Measurements from ENCODE around the gene TLR9.

The TLR9 gene

DNA sequence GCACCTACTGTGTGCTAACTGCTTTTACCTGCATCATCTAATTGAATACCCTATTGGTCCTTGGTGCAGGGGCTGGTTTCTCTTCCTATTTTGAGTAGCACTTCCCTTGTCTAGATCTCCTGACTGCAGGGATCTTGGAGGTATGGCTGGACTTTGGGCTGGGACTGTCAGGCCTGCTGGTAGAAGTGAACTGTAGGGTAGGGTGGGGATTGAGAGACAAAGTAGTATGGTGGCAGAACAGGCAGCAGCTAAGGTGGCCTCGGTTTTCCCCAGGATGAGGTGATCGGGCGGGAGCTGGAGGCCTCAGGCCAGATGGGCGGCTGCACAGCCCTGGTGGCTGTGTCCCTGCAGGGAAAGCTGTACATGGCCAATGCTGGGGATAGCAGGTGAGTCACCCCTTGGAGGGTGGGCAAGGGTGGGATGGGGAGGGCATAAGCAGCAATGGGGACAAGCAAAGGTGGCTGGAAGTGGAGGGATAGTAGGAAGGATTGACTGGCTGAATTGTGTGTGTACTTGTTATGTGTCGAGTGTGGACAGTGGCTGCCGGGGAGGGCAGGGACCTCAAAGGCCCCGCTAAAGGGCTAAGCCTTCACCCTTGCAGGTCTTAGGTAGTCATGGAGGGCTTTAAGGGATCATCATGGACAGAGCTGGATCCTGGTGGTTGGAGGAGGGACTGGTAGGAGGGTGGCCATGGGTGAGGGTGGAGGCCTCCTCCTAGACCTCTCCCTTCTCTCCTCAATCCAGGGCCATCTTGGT lies 22.1 kb upstream of the TLR9 start:
- no peaks in the 10 kb centered on the region for H3K9me3 ChIP-seq (ENCODE audit: control insufficient read depth, insufficient read depth, low read length)
- no peak overlapping the region for H3K9ac ChIP-seq (ENCODE audit: low read depth, low read length)
- peaks cover 4% of the 10 kb centered on the region; the same call in 1 of the 2 replicates for H3K4me1 ChIP-seq (ENCODE audit: control insufficient read depth, insufficient read depth, low read length)
- no peak overlapping the region for H3K4me3 ChIP-seq (ENCODE audit: low read depth, low read length)
- H3K27ac ChIP-seq (ENCODE audit: low read depth, low read length), result no peak overlapping the region
- peaks cover 34% of the 10 kb centered on the region for H3K36me3 ChIP-seq (ENCODE audit: control insufficient read depth, insufficient read depth, low read length)
- peaks cover 33% of the 10 kb centered on the region for H3K27me3 ChIP-seq (ENCODE audit: control insufficient read depth, insufficient read depth, low read length)

DNA sequence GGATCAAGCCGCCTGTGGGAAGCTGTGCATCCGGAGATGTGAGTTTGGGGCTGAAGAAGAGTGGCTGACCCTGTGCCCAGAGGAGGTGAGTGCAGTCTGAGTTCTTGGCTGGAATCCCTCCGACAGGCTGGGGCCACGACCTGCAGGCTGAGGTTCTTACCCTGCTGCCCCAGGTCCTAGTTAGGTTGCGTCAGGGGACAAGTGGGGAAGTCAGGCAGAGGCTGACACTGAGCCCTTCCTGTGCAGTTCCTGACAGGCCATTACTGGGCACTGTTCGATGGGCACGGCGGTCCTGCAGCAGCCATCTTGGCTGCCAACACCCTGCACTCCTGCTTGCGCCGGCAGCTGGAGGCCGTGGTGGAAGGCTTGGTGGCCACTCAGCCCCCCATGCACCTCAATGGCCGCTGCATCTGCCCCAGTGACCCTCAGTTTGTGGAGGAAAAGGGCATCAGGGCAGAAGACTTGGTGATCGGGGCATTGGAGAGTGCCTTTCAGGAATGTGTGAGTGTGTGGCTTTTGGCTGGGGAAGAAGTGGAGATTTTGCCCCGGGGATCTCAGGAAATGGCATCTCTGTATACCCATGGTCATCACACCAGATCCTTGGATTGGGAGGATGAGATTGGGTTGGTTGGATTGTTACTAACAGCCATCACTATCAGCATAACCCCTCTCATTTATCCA lies 21.4 kb upstream of the TLR9 start:
- no peaks in the 10 kb centered on the region for H3K9me3 ChIP-seq (ENCODE audit: control insufficient read depth, insufficient read depth, low read length)
- no peak overlapping the region for H3K27ac ChIP-seq (ENCODE audit: low read depth, low read length)
- peaks cover 33% of the 10 kb centered on the region for H3K27me3 ChIP-seq (ENCODE audit: control insufficient read depth, insufficient read depth, low read length)
- H3K36me3 ChIP-seq (ENCODE audit: control insufficient read depth, insufficient read depth, low read length), result peaks cover 27% of the 10 kb centered on the region
- no peak overlapping the region for H3K9ac ChIP-seq (ENCODE audit: low read depth, low read length)
- H3K4me3 ChIP-seq (ENCODE audit: low read depth, low read length), result no peak overlapping the region
- H3K4me1 ChIP-seq (ENCODE audit: control insufficient read depth, insufficient read depth, low read length), result peaks cover 4% of the 10 kb centered on the region; the same call in 1 of the 2 replicates

DNA sequence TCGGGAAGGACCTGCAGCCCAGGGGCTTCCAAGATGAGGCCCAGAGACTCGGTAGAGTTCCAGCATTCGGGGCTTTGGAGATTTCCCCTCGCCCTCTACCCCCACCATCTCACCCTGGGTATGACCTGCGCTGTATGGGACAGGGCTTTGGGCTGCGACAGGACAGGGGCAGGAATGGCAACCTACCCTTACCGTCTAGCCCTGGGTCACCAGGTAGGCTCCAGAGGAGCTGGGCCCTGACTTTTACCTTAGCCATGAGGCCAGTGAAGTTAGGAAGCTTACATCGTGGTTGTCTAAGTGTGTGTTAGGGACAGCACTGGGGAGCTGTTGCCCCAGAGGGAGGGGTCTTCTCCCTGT lies 20.8 kb upstream of the TLR9 start:
- H3K4me1 ChIP-seq (ENCODE audit: control insufficient read depth, insufficient read depth, low read length), result peaks cover 4% of the 10 kb centered on the region; the same call in 1 of the 2 replicates
- no peak overlapping the region for H3K27ac ChIP-seq (ENCODE audit: low read depth, low read length)

DNA sequence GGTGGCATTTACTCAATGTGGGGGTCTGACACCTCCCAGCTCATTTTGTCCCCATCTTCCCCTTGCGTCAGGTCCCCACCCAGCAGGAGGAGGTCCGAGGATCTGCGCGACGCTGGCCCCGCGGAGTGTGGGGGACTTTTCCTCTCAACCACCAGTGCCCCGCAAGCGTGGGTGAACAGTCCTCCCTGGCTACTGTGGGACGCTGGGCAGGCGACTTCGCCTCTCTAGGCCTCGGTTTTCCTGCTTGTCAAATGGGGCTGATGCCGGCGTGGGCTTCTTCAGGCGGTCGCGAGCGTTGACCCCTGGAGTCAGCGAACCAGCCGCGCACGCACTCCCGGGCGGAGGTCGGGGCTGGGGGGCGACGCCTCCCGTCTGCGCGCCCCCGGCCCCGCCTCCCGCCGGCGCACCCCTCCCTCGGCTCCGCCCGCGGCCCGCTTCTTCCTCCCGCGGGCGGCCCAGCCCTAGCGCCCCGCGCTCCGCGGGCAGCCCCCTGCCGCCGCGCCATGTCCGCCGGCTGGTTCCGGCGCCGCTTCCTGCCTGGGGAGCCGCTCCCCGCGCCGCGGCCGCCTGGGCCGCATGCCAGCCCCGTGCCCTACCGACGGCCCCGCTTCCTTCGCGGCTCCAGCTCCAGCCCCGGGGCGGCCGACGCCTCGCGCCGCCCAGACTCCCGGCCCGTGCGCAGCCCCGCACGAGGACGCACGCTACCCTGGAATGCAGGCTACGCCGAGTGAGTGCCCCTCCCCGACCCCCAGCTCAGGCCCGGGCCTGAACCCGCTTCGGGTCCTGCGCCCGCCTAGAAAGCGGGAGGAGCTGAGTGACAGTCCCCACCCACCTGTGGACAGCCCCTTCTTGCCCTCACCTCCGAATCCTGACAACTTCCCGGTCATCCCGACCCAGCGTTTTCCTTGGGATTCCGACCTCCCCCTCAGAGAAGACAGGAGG lies 20.1 kb upstream of the TLR9 start, which contains the start of gene PPM1M:
TSS of gene PPM1M (plus strand) at position 438 of the 942 bp plus-strand sequence. CDS start at position 504, 66 bp downstream.
- H3K4me1 ChIP-seq (ENCODE audit: control insufficient read depth, insufficient read depth, low read length), result peaks cover 6% of the 10 kb centered on the region; the same call in 1 of the 2 replicates
- H3K9me3 ChIP-seq (ENCODE audit: control insufficient read depth, insufficient read depth, low read length), result no peaks in the 10 kb centered on the region
- no peak within 1 kb of the TSS for H3K27ac ChIP-seq (ENCODE audit: low read depth, low read length)
- peaks cover 18% of the 10 kb centered on the region for H3K36me3 ChIP-seq (ENCODE audit: control insufficient read depth, insufficient read depth, low read length)
- H3K4me3 ChIP-seq (ENCODE audit: low read depth, low read length), result peak within 1 kb of the TSS; percentile 62
- 0 out of 2 replicates have a peak within 1 kb of the TSS, but pooled peaks have one; percentile 30 for H3K9ac ChIP-seq (ENCODE audit: low read depth, low read length)
- H3K27me3 ChIP-seq (ENCODE audit: control insufficient read depth, insufficient read depth, low read length), result peaks cover 33% of the 10 kb centered on the region

More for the DNA sequence above, 20.8 kb upstream of the TLR9 start:
- Histone ChIP-seq H3K27me3 (ENCODE audit: control insufficient read depth, insufficient read depth, low read length) (peaks cover 33% of the 10 kb centered on the region), H3K9ac (ENCODE audit: low read depth, low read length) (0 out of 2 replicates have a peak overlapping the region, but pooled peaks have one; percentile 30), H3K4me3 (ENCODE audit: low read depth, low read length) (peak overlapping the region; percentile 62), H3K36me3 (ENCODE audit: control insufficient read depth, insufficient read depth, low read length) (peaks cover 22% of the 10 kb centered on the region), H3K9me3 (ENCODE audit: control insufficient read depth, insufficient read depth, low read length) (no peaks in the 10 kb centered on the region)

DNA sequence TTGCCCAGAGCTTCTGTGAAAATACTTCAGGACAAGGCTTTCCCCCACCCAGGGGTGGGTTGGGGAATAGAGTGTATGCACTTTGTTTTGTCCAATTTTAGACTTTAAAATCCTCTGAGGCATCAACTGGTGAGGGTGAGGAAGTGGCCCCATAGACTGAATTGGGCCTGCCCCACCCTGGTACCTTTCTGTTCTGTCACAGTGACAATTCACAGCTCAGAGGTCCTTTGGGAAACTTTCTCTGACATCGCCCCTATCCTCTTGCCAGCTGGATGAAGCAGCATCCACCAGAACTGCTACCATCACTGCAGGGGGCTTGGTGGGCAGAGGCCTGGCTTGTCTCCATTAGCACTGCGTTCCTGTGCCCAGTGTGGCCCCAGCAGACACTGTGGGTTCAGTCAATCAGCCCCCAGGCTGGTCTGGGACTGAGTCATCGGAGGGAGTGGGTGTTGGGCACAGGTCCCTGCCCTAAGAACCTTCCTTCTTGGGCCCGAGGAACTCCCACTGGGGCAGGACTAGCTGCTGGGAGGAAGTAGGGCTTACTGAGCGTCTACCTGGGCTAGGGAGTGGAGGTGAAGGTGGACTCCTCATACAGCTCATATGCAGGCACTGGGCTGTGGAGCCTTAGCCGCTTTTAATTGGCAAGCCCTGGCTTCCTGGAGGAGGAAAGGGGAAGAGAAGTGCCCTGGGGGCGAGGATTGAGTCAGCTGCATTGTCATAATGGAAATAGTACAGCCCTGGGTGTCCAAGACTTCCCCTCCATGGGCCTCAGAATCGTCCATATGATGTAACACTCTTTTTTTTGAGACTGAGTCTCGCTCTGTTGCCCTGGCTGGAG lies 18.6 kb upstream of the TLR9 start:
- no peak overlapping the region for H3K9ac ChIP-seq (ENCODE audit: low read depth, low read length)
- peaks cover 3% of the 10 kb centered on the region; the same call in 1 of the 2 replicates for H3K36me3 ChIP-seq (ENCODE audit: control insufficient read depth, insufficient read depth, low read length)
- H3K27me3 ChIP-seq (ENCODE audit: control insufficient read depth, insufficient read depth, low read length), result peaks cover 33% of the 10 kb centered on the region
- no peak overlapping the region for H3K4me3 ChIP-seq (ENCODE audit: low read depth, low read length)
- peaks cover 14% of the 10 kb centered on the region for H3K4me1 ChIP-seq (ENCODE audit: control insufficient read depth, insufficient read depth, low read length)
- H3K9me3 ChIP-seq (ENCODE audit: control insufficient read depth, insufficient read depth, low read length), result no peaks in the 10 kb centered on the region
- no peak overlapping the region for H3K27ac ChIP-seq (ENCODE audit: low read depth, low read length)

DNA sequence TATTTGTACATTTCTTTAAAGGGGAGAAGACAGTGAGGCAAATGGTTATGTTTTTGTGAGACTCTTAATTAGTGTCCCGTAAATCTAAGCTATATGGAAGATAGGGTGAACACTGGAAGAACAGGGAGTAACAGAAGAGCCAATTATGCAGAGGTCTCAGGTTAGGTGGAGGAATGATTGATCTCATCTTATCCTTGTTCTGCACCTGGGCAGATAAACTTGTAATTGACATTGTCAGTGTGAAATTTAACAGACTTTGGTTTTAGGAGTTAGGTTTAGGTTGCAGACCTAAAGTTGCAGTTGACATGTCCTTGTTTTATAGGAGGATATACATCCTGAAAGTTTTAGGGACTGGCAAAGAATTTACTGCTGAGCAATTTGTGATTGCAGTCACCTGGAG lies 16.6 kb upstream of the TLR9 start:
- Histone ChIP-seq H3K4me3 (ENCODE audit: low read depth, low read length) (no peak overlapping the region), H3K4me1 (ENCODE audit: control insufficient read depth, insufficient read depth, low read length) (peaks cover 25% of the 10 kb centered on the region), H3K36me3 (ENCODE audit: control insufficient read depth, insufficient read depth, low read length) (no peaks in the 10 kb centered on the region), H3K27me3 (ENCODE audit: control insufficient read depth, insufficient read depth, low read length) (peaks cover 31% of the 10 kb centered on the region), H3K27ac (ENCODE audit: low read depth, low read length) (no peak overlapping the region), H3K9me3 (ENCODE audit: control insufficient read depth, insufficient read depth, low read length) (no peaks in the 10 kb centered on the region), H3K9ac (ENCODE audit: low read depth, low read length) (no peak overlapping the region)

DNA sequence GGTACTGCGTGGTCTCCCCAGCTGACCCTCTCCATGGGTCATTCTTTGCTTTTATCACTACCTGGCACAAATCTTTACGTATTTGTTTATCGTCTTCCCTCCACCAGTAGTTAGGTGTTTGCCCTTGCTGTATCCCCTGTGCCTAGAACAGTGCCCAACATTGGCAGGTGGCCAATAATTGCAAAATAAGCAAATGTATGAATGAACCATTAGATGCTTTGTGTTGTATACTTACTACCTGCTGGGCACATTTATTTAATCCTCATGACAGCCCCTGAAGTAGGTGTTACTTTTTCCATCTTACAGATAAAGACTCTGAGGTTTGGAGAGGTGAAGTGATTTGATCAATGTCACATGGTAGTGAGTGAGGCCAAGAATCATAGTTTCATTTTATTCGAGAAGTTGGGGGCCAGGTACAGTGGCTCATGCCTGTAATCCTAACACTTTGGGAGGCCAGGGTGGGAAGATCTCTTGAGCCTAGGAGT lies 15.5 kb upstream of the TLR9 start:
- no peak overlapping the region for H3K9ac ChIP-seq (ENCODE audit: low read depth, low read length)

DNA sequence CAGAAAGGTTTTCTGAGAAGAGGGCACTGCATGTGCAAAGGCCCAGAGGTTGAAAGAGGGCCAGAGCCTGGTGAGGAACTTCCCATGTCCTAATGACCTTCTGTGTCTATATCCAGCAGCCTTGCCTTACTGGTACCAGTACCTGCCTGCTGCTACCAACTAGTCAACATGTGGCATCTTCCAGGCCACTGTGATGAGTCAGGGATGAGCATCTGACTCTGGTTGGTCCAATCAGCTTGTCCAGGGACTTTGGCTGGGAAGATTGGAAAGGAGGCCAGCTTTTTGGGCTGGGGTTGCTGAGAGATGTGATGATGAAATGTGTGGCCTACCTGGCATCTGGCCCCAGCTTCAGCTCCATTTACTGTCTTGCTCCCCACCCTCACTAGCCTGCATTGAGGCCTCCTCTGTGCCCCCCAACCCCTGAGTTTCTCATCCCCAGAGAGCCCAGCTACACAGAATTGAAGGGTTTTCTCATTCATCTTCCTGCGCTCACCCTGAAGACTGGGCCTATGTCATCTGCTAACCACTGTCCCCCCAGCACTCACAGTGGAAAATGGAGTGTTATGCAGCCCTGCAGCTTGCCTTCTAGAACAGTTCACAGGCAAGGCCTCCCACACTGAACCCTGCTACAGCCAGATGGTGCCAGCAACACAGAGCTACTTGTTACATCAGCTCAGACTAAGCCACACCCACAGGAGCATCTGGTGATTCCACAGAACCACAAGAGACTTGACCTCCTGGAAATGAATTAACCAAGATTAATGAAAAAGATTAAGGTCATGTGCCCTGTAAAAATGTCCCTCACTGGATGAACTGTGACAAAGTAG lies 14.8 kb upstream of the TLR9 start:
- no peak overlapping the region for H3K27ac ChIP-seq (ENCODE audit: low read depth, low read length)
- no peak overlapping the region; the same call in 1 of the 2 replicates for H3K9ac ChIP-seq (ENCODE audit: low read depth, low read length)
- H3K4me1 ChIP-seq (ENCODE audit: control insufficient read depth, insufficient read depth, low read length), result peaks cover 30% of the 10 kb centered on the region
- H3K27me3 ChIP-seq (ENCODE audit: control insufficient read depth, insufficient read depth, low read length), result peaks cover 17% of the 10 kb centered on the region
- no peaks in the 10 kb centered on the region for H3K9me3 ChIP-seq (ENCODE audit: control insufficient read depth, insufficient read depth, low read length)
- peak overlapping the region; percentile 97; the same call in 1 of the 2 replicates for H3K4me3 ChIP-seq (ENCODE audit: low read depth, low read length)
- H3K36me3 ChIP-seq (ENCODE audit: control insufficient read depth, insufficient read depth, low read length), result no peaks in the 10 kb centered on the region; the same call in 1 of the 2 replicates

More for the DNA sequence above, 15.5 kb upstream of the TLR9 start:
- Histone ChIP-seq H3K36me3 (ENCODE audit: control insufficient read depth, insufficient read depth, low read length) (no peaks in the 10 kb centered on the region), H3K27me3 (ENCODE audit: control insufficient read depth, insufficient read depth, low read length) (peaks cover 21% of the 10 kb centered on the region), H3K4me1 (ENCODE audit: control insufficient read depth, insufficient read depth, low read length) (peaks cover 30% of the 10 kb centered on the region), H3K27ac (ENCODE audit: low read depth, low read length) (no peak overlapping the region), H3K4me3 (ENCODE audit: low read depth, low read length) (no peak overlapping the region), H3K9me3 (ENCODE audit: control insufficient read depth, insufficient read depth, low read length) (no peaks in the 10 kb centered on the region)
